RWPE2 (cell line): ENCODE results near the gene ACTL10.

Source experiments
- ATAC-seq: fragments of 200-7000 bp; cut with Tn5 transposase; 3 replicates; pipeline ENCODE4 v1.9.1; 2021; ENCODE audit warnings: low read depth
- DNase-seq: peaks from one replicate; pipeline ENCODE4 v3.0.0-alpha.2; 2020; ENCODE audit warnings: low spot score
- H3K27ac ChIP-seq: fragments of 450-650 bp; 2 replicates; pipeline ENCODE4 v1.5.1; 2017; ENCODE audit warnings: mild to moderate bottlenecking; ENCODE audit not compliant: poor library complexity, severe bottlenecking
- H3K27me3 ChIP-seq: fragments of 250-450 bp; sonication (Bioruptor Pico); 2 replicates; pipeline ENCODE4 v1.5.1; 2021; ENCODE audit warnings: mild to moderate bottlenecking, moderate library complexity; ENCODE audit not compliant: insufficient read depth, poor library complexity, severe bottlenecking
- H3K36me3 ChIP-seq: fragments of 250-450 bp; sonication (Bioruptor Pico); 2 replicates; pipeline ENCODE4 v1.5.1; 2020; ENCODE audit warnings: low read depth, mild to moderate bottlenecking, moderate library complexity
- H3K4me1 ChIP-seq: fragments of 250-450 bp; sonication (Bioruptor Pico); 2 replicates; pipeline ENCODE4 v1.5.1; 2021; ENCODE audit warnings: mild to moderate bottlenecking, moderate library complexity; ENCODE audit not compliant: insufficient read depth, poor library complexity, severe bottlenecking
- H3K4me3 ChIP-seq: fragments of 250-450 bp; sonication (Bioruptor Pico); 2 replicates; pipeline ENCODE4 v1.5.1; 2021; ENCODE audit warnings: mild to moderate bottlenecking, moderate library complexity; ENCODE audit not compliant: severe bottlenecking
- H3K9me3 ChIP-seq: fragments of 250-450 bp; sonication (Bioruptor Pico); 2 replicates; pipeline ENCODE4 v1.5.1; 2021; ENCODE audit warnings: mild to moderate bottlenecking, moderate library complexity; ENCODE audit not compliant: severe bottlenecking
- CTCF ChIP-seq: fragments of 450-650 bp; IDR thresholded peaks from one replicate; pipeline ENCODE4 v1.5.1; 2017; ENCODE audit warnings: mild to moderate bottlenecking, moderate library complexity; ENCODE audit not compliant: poor library complexity, severe bottlenecking

The ACTL10 gene

GRCh38 chr20:33635341-33635740 is 31.4 kb upstream of the ACTL10 start:
- H3K27me3 ChIP-seq: no peaks in the 10 kb centered on the region
- no peak overlapping the region for H3K27ac ChIP-seq
- TF ChIP-seq CTCF: no peak
- ATAC-seq (no peak), DNase-seq (no peak)
- H3K9me3 ChIP-seq: no peaks in the 10 kb centered on the region
- no peaks in the 10 kb centered on the region for H3K4me1 ChIP-seq
- peaks cover 29% of the 10 kb centered on the region for H3K36me3 ChIP-seq
- H3K4me3 ChIP-seq: no peak overlapping the region

- DNase-seq (peak; percentile 28), ATAC-seq (peak; percentile 11; the same call in 1 of the 3 replicates)
- Histone ChIP-seq H3K27ac (no peak overlapping the region), H3K36me3 (peaks cover 25% of the 10 kb centered on the region), H3K4me3 (no peak overlapping the region), H3K27me3 (no peaks in the 10 kb centered on the region), H3K9me3 (no peaks in the 10 kb centered on the region), H3K4me1 (no peaks in the 10 kb centered on the region)
- TF ChIP-seq CTCF: no peak
These were observed 30.0 kb upstream of the ACTL10 start for GRCh38 chr20:33636776-33637175.

- peaks cover 32% of the 10 kb centered on the region for H3K36me3 ChIP-seq
- no peak overlapping the region for H3K4me3 ChIP-seq
- TF ChIP-seq CTCF: no peak
- no peaks in the 10 kb centered on the region for H3K4me1 ChIP-seq
- H3K9me3 ChIP-seq: no peaks in the 10 kb centered on the region
- H3K27ac ChIP-seq: no peak overlapping the region
- ATAC-seq (no peak), DNase-seq (no peak)
- H3K27me3 ChIP-seq: no peaks in the 10 kb centered on the region
These were observed 26.5 kb upstream of the ACTL10 start for GRCh38 chr20:33640287-33640686.

- H3K36me3 ChIP-seq: peaks cover 28% of the 10 kb centered on the region
- H3K4me3 ChIP-seq: no peak overlapping the region
- DNase-seq (peak; percentile 82), ATAC-seq (no peak; the same call in 2 of the 3 replicates)
- no peak for TF ChIP-seq CTCF
- H3K9me3 ChIP-seq: no peaks in the 10 kb centered on the region
- H3K4me1 ChIP-seq: no peaks in the 10 kb centered on the region
- no peaks in the 10 kb centered on the region for H3K27me3 ChIP-seq
- H3K27ac ChIP-seq: no peak overlapping the region
These were observed 22.3 kb upstream of the ACTL10 start for GRCh38 chr20:33644313-33645071.

- TF ChIP-seq CTCF: no peak
- H3K4me1 ChIP-seq: no peaks in the 10 kb centered on the region
- no peak overlapping the region for H3K27ac ChIP-seq
- no peak for ATAC-seq
- no peaks in the 10 kb centered on the region for H3K27me3 ChIP-seq
- no peak overlapping the region for H3K4me3 ChIP-seq
- no peaks in the 10 kb centered on the region for H3K9me3 ChIP-seq
- peaks cover 27% of the 10 kb centered on the region for H3K36me3 ChIP-seq
- DNase-seq: no peak
These were observed 21.7 kb upstream of the ACTL10 start for GRCh38 chr20:33645072-33645358.
